HEK293 (cell line): ENCODE data around the gene KHDRBS2.

Source experiments
- CTCF ChIA-PET: fragments of 350-600 bp; formaldehyde crosslinking; extraction: SDS; loops from one replicate; lab custom pipeline; 2021; ENCODE audit warnings: antibody characterized with exemption; lab: Yijun Ruan, JAX
- POLR2A ChIA-PET: fragments of 300-600 bp; formaldehyde crosslinking; extraction: SDS; loops from one replicate; lab custom pipeline; 2020; ENCODE audit warnings: antibody characterized with exemption, inconsistent platforms; lab: Yijun Ruan, JAX
- H3K27ac ChIP-seq: fragments of 200-500 bp; sonication (Bioruptor generic); 2 replicates; pipeline ENCODE4 v1.5.1; 2014; ENCODE audit warnings: low read depth, low read length, control low read depth, inconsistent platforms; ENCODE audit errors: extremely low read depth
- H3K36me3 ChIP-seq, 2 experiments: fragments of 200-500 bp in 1 of 2; sonication (Bioruptor generic) in 1 of 2; 1 replicate in 1 of 2; 2 replicates in 1 of 2; pipeline ENCODE4 v1.5.1; 2014 to 2017; ENCODE audit warnings: inconsistent platforms in 2 of 2, low read length in 2 of 2; ENCODE audit not compliant: control insufficient read depth in 2 of 2, insufficient read depth in 1 of 2
- H3K4me1 ChIP-seq: fragments of 200-500 bp; sonication (Bioruptor generic); 2 replicates; pipeline ENCODE4 v1.5.1; 2014; ENCODE audit warnings: mild to moderate bottlenecking, low read length, inconsistent platforms; ENCODE audit not compliant: control insufficient read depth, insufficient read depth
- H3K4me3 ChIP-seq: 2 replicates; pipeline ENCODE4 v1.5.1; 2011; ENCODE audit warnings: low read depth, mild to moderate bottlenecking, control low read depth, low read length, moderate library complexity
- H3K9me3 ChIP-seq: fragments of 200-500 bp; sonication (Bioruptor generic); 2 replicates; pipeline ENCODE4 v1.5.1; 2014; ENCODE audit warnings: low read depth, low read length, inconsistent platforms; ENCODE audit not compliant: control insufficient read depth, insufficient read depth
- BCL11A ChIP-seq: fragments of 450-650 bp; formaldehyde crosslinking; IDR thresholded peaks from 2 replicates; pipeline ENCODE4 v1.5.1; 2016; ENCODE audit warnings: low read depth, missing biosample characterization, missing genetic modification characterization
- BCL11B ChIP-seq: fragments of 450-650 bp; formaldehyde crosslinking; IDR thresholded peaks from 2 replicates; pipeline ENCODE4 v1.5.1; 2016; ENCODE audit warnings: low read depth, missing biosample characterization, missing genetic modification characterization
- GLIS2 ChIP-seq: fragments of 450-650 bp; formaldehyde crosslinking; IDR thresholded peaks from 2 replicates; pipeline ENCODE4 v1.5.1; 2016; ENCODE audit warnings: missing biosample characterization, missing genetic modification characterization
- HOXD13 ChIP-seq: sonication (generic); formaldehyde crosslinking; IDR thresholded peaks from 2 replicates; pipeline ENCODE4 v1.8.0; 2022; ENCODE audit warnings: missing genetic modification reagents, borderline replicate concordance
- REPIN1 ChIP-seq: fragments of 450-650 bp; formaldehyde crosslinking; IDR thresholded peaks from 2 replicates; pipeline ENCODE4 v1.5.1; 2017; ENCODE audit warnings: missing biosample characterization, missing genetic modification characterization, low read depth
- SCRT1 ChIP-seq: fragments of 450-650 bp; formaldehyde crosslinking; IDR thresholded peaks from 2 replicates; pipeline ENCODE4 v1.5.1; 2016; ENCODE audit warnings: missing biosample characterization, missing genetic modification characterization, borderline replicate concordance
- ZNF146 ChIP-seq: fragments of 450-650 bp; formaldehyde crosslinking; IDR thresholded peaks from 2 replicates; pipeline ENCODE4 v1.5.1; 2016; ENCODE audit warnings: missing biosample characterization, missing genetic modification characterization
- ZNF174 ChIP-seq: fragments of 450-650 bp; formaldehyde crosslinking; IDR thresholded peaks from 2 replicates; pipeline ENCODE4 v1.5.0; 2017; ENCODE audit warnings: missing biosample characterization, mild to moderate bottlenecking, missing genetic modification characterization
- ZNF184 ChIP-seq: fragments of 450-650 bp; IDR thresholded peaks from 2 replicates; pipeline ENCODE4 v1.5.1; 2018; ENCODE audit warnings: missing biosample characterization, mild to moderate bottlenecking, missing genetic modification characterization
- ZNF19 ChIP-seq: fragments of 450-650 bp; formaldehyde crosslinking; IDR thresholded peaks from 2 replicates; pipeline ENCODE4; 2016; ENCODE audit warnings: missing biosample characterization, missing genetic modification characterization, low read depth
- ZNF2 ChIP-seq: fragments of 450-650 bp; formaldehyde crosslinking; IDR thresholded peaks from 2 replicates; pipeline ENCODE4 v1.5.1; 2016; ENCODE audit warnings: missing biosample characterization, missing genetic modification characterization
- ZNF266 ChIP-seq: fragments of 450-650 bp; formaldehyde crosslinking; IDR thresholded peaks from 2 replicates; pipeline ENCODE4 v1.5.1; 2016; ENCODE audit warnings: missing biosample characterization, missing genetic modification characterization, low read depth
- ZNF366 ChIP-seq: fragments of 450-650 bp; formaldehyde crosslinking; conservative IDR thresholded peaks from 2 replicates; pipeline ENCODE4 v1.5.1; 2016; ENCODE audit warnings: missing biosample characterization, missing genetic modification characterization
- ZNF433 ChIP-seq: fragments of 450-650 bp; formaldehyde crosslinking; IDR thresholded peaks from 2 replicates; pipeline ENCODE4 v1.5.1; 2016; ENCODE audit warnings: missing biosample characterization, missing genetic modification characterization, low read depth
- ZNF654 ChIP-seq: fragments of 450-650 bp; formaldehyde crosslinking; IDR thresholded peaks from 2 replicates; pipeline ENCODE4 v1.5.1; 2016; ENCODE audit warnings: low read depth, missing biosample characterization, missing genetic modification characterization
- ZNF670 ChIP-seq: fragments of 450-650 bp; formaldehyde crosslinking; IDR thresholded peaks from 2 replicates; pipeline ENCODE4 v1.5.1; 2016; ENCODE audit warnings: missing biosample characterization, missing genetic modification characterization, low read depth
- ZNF677 ChIP-seq: fragments of 450-650 bp; IDR thresholded peaks from 2 replicates; pipeline ENCODE4 v1.5.0; 2018; ENCODE audit warnings: missing biosample characterization, mild to moderate bottlenecking, missing genetic modification characterization, moderate library complexity
- ZNF701 ChIP-seq: fragments of 450-650 bp; formaldehyde crosslinking; IDR thresholded peaks from 2 replicates; pipeline ENCODE4 v1.5.1; 2016; ENCODE audit warnings: missing biosample characterization, missing genetic modification characterization
- ZSCAN23 ChIP-seq: fragments of 450-650 bp; formaldehyde crosslinking; IDR thresholded peaks from 2 replicates; pipeline ENCODE4 v1.5.1; 2016; ENCODE audit warnings: missing biosample characterization, missing genetic modification characterization
- ZSCAN30 ChIP-seq: fragments of 450-650 bp; IDR thresholded peaks from 2 replicates; pipeline ENCODE4 v1.5.1; 2018; ENCODE audit warnings: missing biosample characterization, mild to moderate bottlenecking, missing genetic modification characterization, moderate library complexity
- TF ChIP-seq, protein P1 (sequence below): fragments of 450-650 bp; formaldehyde crosslinking; IDR thresholded peaks from 2 replicates; pipeline ENCODE4 v1.5.1; 2016; ENCODE audit warnings: missing biosample characterization, missing genetic modification characterization
- TF ChIP-seq, protein P2 (sequence below): fragments of 450-650 bp; formaldehyde crosslinking; IDR thresholded peaks from 2 replicates; pipeline ENCODE4 v1.5.1; 2017; ENCODE audit warnings: missing biosample characterization, missing genetic modification characterization
- TF ChIP-seq, protein P3 (sequence below): fragments of 450-650 bp; formaldehyde crosslinking; IDR thresholded peaks from 2 replicates; pipeline ENCODE4 v1.5.1; 2016; ENCODE audit warnings: missing biosample characterization, missing genetic modification characterization
- TF ChIP-seq, protein P4 (sequence below): fragments of 450-650 bp; formaldehyde crosslinking; IDR thresholded peaks from 2 replicates; pipeline ENCODE4 v1.5.1; 2016; ENCODE audit warnings: missing biosample characterization, missing genetic modification characterization
- TF ChIP-seq, protein P5 (sequence below): fragments of 450-650 bp; formaldehyde crosslinking; conservative IDR thresholded peaks from 2 replicates; pipeline ENCODE4 v1.5.1; 2016; ENCODE audit warnings: low read depth, missing biosample characterization, missing genetic modification characterization

KHDRBS2 gene

DNA sequence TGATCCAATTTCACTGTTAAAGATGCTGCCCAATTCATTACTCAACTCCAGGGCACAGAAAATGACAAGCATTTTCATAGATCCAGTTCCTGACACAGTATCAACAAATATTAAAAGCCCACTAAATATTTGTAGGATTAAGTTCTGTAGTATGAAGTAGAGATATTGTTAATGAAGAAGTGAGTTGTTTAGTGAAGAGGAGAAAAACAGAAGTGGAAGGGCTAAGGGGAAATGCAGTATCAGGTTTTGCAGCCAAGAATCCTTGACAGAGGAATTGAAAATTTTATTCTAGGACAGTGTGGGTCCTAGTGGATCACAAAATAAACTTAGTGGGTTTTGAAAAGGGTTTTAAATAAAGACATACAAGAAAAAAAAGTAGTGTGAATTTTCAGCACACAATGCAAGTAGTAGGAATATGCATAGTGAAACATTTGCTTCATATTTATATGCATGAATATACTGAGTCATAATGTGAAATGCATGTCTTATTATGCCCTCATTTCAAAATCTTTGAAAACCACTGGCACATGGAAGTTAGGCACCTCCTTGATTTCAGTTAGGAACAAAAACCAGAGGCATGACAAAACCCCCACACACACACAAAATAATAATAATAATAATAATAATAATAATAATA, 338.6 kb downstream of the KHDRBS2 start (continued):
- TF ChIP-seq, protein P1, sequence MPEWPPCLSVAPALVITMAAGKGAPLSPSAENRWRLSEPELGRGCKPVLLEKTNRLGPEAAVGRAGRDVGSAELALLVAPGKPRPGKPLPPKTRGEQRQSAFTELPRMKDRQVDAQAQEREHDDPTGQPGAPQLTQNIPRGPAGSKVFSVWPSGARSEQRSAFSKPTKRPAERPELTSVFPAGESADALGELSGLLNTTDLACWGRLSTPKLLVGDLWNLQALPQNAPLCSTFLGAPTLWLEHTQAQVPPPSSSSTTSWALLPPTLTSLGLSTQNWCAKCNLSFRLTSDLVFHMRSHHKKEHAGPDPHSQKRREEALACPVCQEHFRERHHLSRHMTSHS (tag by site-specific recombination): no peak
- TF ChIP-seq BCL11B (tag by site-specific recombination) (no peak), ZNF677 (tag by site-specific recombination) (no peak), ZNF701 (tag by site-specific recombination) (no peak), ZNF670 (no peak)

DNA sequence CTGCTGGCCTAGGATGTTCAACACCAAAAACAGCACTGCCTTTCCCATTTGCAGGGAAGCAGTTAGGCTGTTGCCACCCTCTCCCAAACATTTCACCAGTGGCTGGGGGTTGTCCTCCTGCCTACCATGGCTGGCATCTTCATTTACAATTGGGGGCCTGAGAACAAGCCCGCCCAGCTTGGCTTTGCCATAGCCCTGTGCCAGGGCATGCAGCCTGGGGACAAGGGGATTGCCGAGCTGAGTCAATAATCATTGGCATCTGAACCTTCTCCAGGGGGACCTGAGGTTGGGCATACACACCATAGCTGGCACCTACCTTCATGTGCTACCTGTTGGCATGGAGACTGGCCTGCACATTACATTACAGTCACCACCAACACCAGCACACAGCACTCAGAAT, 345.1 kb downstream of the KHDRBS2 start:
- Histone ChIP-seq H3K4me3 (no peak overlapping the region), H3K9me3 (no peaks in the 10 kb centered on the region), H3K27ac (no peak overlapping the region), H3K36me3 (no peaks in the 10 kb centered on the region), H3K4me1 (no peaks in the 10 kb centered on the region)
- CTCF ChIA-PET: no interaction called here
- TF ChIP-seq ZNF654 (tag by site-specific recombination) (no peak), GLIS2 (tag by site-specific recombination) (no peak), ZNF184 (tag by site-specific recombination) (no peak), REPIN1 (tag by site-specific recombination) (no peak), SCRT1 (no peak), ZSCAN30 (tag by site-specific recombination) (no peak), ZNF146 (tag by site-specific recombination) (no peak), ZNF366 (tag by site-specific recombination) (no peak), ZNF433 (tag by site-specific recombination) (no peak), ZNF2 (tag by site-specific recombination) (no peak), ZNF19 (tag by site-specific recombination) (no peak), ZNF266 (no peak), ZNF174 (tag by site-specific recombination) (no peak), ZSCAN23 (no peak), BCL11A (tag by site-specific recombination) (no peak), HOXD13 (no peak)
- TF ChIP-seq, protein P2, sequence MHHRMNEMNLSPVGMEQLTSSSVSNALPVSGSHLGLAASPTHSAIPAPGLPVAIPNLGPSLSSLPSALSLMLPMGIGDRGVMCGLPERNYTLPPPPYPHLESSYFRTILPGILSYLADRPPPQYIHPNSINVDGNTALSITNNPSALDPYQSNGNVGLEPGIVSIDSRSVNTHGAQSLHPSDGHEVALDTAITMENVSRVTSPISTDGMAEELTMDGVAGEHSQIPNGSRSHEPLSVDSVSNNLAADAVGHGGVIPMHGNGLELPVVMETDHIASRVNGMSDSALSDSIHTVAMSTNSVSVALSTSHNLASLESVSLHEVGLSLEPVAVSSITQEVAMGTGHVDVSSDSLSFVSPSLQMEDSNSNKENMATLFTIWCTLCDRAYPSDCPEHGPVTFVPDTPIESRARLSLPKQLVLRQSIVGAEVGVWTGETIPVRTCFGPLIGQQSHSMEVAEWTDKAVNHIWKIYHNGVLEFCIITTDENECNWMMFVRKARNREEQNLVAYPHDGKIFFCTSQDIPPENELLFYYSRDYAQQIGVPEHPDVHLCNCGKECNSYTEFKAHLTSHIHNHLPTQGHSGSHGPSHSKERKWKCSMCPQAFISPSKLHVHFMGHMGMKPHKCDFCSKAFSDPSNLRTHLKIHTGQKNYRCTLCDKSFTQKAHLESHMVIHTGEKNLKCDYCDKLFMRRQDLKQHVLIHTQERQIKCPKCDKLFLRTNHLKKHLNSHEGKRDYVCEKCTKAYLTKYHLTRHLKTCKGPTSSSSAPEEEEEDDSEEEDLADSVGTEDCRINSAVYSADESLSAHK: no peak
- TF ChIP-seq, protein P3, sequence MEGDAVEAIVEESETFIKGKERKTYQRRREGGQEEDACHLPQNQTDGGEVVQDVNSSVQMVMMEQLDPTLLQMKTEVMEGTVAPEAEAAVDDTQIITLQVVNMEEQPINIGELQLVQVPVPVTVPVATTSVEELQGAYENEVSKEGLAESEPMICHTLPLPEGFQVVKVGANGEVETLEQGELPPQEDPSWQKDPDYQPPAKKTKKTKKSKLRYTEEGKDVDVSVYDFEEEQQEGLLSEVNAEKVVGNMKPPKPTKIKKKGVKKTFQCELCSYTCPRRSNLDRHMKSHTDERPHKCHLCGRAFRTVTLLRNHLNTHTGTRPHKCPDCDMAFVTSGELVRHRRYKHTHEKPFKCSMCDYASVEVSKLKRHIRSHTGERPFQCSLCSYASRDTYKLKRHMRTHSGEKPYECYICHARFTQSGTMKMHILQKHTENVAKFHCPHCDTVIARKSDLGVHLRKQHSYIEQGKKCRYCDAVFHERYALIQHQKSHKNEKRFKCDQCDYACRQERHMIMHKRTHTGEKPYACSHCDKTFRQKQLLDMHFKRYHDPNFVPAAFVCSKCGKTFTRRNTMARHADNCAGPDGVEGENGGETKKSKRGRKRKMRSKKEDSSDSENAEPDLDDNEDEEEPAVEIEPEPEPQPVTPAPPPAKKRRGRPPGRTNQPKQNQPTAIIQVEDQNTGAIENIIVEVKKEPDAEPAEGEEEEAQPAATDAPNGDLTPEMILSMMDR (tag by site-specific recombination): no peak
- TF ChIP-seq, protein P4, sequence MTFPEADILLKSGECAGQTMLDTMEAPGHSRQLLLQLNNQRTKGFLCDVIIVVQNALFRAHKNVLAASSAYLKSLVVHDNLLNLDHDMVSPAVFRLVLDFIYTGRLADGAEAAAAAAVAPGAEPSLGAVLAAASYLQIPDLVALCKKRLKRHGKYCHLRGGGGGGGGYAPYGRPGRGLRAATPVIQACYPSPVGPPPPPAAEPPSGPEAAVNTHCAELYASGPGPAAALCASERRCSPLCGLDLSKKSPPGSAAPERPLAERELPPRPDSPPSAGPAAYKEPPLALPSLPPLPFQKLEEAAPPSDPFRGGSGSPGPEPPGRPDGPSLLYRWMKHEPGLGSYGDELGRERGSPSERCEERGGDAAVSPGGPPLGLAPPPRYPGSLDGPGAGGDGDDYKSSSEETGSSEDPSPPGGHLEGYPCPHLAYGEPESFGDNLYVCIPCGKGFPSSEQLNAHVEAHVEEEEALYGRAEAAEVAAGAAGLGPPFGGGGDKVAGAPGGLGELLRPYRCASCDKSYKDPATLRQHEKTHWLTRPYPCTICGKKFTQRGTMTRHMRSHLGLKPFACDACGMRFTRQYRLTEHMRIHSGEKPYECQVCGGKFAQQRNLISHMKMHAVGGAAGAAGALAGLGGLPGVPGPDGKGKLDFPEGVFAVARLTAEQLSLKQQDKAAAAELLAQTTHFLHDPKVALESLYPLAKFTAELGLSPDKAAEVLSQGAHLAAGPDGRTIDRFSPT: no peak
- TF ChIP-seq, protein P5, sequence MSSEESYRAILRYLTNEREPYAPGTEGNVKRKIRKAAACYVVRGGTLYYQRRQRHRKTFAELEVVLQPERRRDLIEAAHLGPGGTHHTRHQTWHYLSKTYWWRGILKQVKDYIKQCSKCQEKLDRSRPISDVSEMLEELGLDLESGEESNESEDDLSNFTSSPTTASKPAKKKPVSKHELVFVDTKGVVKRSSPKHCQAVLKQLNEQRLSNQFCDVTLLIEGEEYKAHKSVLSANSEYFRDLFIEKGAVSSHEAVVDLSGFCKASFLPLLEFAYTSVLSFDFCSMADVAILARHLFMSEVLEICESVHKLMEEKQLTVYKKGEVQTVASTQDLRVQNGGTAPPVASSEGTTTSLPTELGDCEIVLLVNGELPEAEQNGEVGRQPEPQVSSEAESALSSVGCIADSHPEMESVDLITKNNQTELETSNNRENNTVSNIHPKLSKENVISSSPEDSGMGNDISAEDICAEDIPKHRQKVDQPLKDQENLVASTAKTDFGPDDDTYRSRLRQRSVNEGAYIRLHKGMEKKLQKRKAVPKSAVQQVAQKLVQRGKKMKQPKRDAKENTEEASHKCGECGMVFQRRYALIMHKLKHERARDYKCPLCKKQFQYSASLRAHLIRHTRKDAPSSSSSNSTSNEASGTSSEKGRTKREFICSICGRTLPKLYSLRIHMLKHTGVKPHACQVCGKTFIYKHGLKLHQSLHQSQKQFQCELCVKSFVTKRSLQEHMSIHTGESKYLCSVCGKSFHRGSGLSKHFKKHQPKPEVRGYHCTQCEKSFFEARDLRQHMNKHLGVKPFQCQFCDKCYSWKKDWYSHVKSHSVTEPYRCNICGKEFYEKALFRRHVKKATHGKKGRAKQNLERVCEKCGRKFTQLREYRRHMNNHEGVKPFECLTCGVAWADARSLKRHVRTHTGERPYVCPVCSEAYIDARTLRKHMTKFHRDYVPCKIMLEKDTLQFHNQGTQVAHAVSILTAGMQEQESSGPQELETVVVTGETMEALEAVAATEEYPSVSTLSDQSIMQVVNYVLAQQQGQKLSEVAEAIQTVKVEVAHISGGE (tag by site-specific recombination): no peak
- POLR2A ChIA-PET: no interaction called here
